Activated CD8-positive, alpha-beta memory T cell treated with anti-CD3 and anti-CD28 coated beads for 24 hours (primary cell): ENCODE results near the gene PPP6R1.

ENCODE experiments used
- DNase-seq: peaks from one replicate; pipeline ENCODE4 v3.0.0-alpha.2; 2020

Gene PPP6R1

DNA sequence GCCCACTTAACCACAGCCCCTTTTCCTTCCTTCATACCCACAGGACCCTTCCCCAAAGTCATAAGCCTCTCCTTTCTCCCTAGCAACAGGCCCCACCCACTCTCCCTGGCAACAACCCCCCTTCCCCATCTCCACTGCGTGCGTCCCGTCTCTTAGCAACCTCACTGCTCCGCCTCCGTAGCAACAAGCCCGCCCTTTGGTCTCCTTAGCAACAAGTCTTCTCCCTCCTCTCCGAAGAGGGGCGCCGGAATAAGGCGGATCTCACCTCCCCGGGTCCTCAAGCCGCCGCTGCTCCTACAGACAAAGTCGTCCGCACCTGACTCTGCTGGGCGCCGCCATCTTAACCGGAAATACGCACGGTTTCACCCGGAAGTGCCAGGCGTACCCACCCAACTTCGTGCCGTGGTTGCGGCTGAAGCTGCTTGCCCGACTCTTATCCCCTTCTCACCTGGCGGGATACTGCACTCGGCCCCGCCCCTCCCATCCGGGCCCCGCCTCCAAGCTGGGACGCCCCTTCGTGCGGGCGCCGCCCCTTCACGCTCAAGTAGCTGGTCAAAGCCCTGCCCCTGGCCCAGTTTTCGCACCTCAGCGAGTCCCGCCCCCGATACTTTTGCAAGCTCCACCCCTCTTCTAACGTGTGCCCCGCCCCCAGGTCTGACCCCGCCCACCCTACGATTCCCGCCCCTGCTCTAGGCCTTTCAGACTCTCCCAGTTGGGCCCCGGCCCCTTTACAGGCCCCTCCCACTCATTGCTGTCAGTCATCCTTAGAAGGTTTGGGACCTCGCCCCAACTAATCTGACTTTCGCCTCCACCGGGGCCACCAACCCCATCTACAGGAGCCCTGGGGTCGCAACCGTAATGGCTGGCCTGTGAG, 21.2 kb upstream of the PPP6R1 start, which contains the start of gene HSPBP1:
TSS of gene HSPBP1 (minus strand) at position 341 of the 874 bp plus-strand sequence. CDS start 502 bp downstream, outside the sequence.
- DNase-seq = peak; percentile 99

DNA sequence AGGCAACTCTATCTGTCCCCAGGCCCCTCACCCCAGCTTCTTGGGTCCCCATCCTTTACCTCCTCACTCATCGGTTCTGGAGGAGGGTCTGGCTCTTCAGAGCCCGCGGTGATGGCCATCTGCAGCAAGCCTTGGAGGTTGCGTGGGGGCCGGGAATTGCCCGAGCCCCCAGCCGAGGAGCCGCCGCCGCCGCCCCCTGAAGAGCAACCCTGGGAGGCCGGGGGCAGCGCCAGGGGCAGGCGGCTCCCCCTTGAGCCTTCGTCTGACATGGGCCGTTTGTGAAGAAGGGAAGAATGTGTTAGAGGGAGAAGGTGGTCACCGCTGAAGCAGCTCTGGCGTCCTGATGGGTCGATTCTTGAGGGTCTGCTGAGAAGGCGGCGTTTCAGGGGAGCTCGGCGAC, 20.5 kb upstream of the PPP6R1 start:
- no peak for DNase-seq

DNA sequence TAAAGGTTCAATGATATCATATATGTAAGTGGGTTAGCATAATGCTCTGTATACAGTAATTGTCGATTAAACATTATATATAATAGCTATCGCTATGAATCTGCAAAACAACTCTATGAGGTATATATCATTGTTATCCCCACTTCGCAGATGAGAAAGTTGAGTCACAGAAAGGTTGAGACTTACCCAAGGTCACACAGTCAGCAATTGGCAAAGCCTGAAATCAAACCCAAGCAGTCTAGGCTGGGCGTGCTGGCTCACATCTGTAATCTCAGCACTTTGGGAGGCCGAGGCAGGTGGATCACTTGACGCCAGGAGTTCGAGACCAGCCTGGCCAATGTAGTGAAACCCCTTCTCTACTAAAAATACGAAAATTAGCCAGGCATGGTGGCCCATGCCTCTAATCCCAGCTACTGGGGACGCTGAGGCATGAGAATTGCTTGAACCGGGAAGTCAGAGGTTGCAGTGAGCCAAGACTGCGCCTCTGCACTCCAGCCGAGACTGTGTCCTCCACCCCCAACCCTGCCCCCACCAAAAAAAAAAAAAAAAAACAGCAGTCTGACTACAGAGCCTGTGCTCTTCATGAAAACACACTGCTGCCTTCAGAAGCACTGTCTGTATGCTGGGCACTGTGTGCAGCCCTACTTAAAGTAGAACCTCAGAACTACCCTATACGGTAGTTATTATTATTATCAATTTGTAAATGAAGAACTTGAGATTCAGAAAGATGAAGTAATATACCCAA, 19.7 kb upstream of the PPP6R1 start:
- no peak for DNase-seq

DNA sequence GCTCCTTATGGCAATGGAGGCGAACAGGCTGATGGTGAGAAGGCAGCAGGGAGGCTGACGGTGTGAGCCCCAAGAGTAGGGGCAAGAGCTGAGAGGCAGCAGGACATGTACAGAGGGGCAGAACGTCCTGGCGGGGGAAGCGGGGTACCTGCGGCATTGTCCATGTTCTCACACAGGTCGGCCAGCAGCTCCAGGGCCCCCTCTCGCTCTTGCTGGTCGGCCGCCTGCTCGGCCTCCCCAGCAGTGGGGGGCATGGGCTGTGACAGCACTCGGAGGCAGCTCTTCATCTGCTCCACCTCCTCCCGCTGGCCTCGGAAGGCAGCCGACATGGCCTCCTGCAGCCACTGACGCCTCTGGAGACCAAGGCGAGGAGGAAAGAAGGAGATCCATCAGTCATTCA, 18.7 kb upstream of the PPP6R1 start:
- no peak for DNase-seq

DNA sequence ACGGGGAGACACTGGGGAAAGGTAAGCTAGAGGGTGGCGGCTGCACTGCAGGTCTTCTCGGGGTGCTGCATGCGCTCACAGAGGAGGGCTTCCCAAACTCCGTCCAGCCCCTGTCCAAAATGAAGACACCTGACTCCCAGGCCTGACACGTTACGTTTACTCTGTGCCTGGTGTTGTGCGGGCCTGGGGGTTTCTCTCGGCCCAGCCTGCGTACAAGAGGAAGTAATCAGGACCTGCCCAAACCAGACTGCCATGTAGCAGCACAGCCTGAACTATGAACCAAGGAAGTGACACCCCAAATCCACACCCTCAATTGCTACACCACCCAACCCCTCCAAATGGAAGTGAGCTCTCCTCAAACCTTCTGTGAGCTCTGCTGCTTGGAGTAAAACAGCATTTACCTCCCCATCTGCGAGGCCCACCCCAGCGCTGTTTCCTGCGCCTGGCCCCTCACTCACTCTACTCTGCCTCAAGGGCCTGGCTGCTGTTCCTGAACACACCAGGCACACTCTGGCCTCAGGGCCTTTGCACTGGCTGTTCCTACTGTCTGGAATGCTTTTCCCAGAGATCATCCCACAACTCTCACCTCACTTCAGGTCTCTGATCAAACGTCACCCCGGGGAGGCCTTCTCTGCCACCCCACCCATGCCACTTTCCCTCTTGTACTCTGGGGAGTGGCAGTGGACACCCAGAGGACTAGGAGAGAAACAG, 18.1 kb upstream of the PPP6R1 start:
- DNase-seq = no peak

DNA sequence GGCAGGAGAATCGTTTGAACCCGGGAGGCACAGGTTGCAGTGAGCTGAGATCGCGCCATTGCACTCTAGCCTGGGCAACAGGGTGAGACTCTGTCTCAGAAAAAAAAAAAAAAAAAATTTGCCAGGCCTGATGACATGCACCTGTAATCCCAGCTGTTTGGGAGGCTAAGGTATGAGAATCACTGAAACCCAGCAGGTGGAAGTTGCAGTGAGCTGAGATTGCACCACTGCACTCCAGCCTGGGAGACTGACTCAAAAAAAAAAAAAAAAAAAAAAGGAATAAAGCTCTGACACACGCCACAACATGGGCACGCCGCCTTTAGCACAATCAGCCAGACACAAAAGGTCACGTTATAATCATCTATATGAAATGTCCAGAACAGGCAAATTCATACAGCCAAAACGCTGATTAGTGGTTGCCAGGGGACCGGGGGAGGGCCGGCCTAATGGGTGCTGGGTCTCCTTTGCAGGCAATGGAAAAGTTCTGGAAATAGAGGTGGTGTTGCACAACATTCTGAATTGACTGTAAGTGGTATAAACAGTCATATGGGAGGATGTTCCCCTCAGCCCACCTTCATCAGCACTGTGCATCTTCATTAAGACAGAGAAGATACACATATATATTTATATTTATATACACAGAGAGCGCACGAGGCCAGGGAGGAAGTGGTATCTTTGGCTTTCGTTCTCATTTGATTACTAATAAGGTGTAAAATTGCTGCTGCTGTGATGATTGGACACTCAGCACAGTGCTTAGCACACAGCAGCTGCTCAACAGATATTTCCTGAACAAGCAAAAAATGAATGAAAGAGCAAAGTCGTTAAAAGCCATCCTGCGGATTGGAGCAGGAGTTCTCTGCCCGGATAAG, 17.3 kb upstream of the PPP6R1 start:
- no peak for DNase-seq

DNA sequence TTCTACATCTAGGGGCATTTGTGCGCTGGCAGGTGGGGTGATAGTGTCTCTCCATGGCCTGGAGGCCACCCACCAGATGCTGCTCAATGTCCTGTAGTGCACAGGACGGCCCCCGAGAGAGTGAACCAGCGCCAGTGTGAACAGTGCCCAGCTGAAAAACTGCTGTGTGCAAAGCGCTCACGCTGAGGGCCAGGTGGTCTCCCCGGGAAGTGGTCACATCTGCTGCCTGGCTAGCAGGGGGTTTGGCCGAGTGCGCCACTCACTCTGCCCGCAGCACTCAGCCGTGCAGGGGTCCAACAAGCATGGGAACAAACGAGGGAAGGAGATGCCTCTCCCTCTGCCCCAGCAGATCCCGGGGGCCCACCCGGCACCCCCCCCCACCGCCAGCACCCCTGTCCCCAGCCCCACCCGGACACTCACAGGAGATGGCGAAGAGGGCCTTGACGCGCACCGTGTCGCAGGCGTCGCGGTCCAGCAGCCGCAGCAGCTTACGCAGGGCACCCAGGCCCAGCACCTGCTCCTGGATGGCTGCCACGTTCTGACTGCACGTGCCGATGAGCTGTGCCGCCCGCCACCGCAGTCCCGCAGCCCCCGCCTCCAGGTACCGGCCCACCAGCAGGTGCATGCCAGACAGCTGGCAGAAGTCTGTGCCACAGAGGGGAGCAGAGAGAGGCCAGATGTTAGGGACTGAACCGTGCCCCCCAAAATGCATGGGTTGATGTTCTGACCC, 15.3 kb upstream of the PPP6R1 start:
- no peak for DNase-seq

DNA sequence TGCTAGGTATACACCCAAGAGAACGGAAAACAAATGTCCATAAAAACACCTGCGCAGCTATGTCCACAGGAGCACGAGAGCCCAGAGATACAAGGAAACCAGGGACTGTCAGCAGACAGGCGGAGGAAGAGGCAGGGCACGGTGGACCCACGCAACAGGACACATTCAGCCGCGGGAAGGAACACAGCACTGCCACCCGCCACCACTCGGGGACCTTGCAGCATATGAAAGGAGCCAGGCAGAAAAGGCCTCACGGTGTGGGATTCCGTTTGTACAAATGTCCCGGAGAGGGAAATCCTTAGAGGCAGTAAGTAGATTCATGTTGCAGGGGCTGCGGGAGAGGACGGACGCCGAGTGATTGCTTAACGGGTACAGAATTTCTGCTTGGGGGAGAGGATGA, 13.3 kb upstream of the PPP6R1 start:
- DNase-seq = no peak

DNA sequence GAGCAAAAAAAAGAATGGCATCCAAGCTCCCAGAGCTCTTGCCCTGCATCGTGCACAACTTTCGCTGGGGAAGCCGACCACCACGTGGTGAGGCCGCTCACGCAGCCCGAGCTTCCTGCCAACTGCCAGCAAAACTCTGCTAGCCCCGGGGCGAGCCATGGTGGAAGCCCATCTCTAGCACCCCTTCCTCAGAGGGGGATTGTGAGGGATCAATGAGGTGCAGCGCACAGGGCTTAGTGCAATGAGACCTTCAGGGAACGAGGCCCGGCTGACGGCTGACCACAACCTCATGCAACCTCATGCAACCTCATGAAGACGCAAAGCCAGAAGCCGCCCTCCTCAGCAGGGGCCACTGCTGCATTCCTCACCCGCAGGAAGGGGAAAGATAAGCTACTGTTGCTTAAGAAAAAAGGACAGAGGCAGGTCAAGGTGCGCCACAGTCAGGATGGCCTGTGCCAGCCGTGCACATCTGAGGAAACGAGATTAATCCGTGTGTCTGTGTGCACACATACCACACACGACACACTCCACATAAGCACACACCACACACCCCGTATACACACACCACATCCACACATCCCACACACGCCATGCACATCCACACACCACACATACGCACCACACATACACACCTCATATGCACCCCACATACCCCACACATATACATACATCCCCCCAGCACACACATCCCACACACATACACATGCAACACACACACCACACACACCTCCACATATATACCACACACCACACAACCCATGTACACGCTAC, 11.5 kb upstream of the PPP6R1 start:
- no peak for DNase-seq

DNA sequence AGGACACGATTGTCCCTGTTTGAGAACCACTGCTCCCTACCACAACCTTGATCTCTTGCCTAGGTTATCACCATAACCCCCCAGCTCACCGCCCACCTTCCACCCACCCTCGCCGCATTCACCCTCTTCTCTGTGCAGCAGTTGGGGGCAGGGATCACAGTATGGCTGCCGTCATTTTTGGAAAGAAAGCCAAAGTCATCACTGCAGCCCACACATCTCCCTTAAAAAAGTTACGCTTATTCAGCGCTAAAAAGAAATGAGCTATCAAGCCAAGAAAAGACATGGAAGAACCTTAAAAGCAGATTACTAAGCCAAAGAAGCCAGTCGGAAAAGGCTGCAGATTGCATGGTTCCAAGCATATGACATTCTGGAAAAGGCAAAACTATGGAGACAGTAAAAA, 10.5 kb upstream of the PPP6R1 start:
- DNase-seq = no peak

DNA sequence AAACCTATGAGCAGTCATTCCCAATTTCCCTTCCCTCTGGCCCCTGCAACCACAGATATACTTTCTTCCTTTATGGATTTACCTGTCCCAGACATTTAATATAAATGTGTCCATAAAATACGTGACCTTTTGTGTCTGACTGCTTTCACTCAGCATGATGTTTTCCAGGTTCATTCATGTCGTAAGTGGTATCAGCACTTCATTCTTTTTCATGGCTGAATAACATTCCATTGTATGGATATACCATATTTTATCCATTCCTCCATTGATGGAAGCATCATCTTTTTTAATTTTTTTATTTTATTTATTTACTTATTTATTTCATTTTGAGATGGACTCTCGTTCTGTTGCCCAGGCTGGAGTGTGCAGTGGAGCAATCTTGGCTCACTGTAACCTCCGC, 8.0 kb upstream of the PPP6R1 start:
- no peak for DNase-seq

DNA sequence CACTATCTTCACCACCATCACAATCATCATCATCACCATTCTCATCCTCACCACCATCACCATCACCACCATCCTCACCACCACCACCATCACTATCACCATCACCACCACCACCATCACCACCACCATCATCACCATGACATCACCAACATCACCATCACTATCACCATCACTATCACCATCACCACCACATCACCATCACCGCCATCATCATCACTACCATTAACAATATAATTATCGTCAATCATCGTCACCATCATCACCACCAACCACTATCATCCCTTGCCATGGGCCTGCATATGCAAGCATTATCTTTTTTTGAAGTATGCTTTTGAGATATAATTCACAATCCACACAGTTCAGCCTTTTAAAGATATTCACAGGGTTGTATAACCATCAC, 7.6 kb upstream of the PPP6R1 start:
- DNase-seq = no peak

DNA sequence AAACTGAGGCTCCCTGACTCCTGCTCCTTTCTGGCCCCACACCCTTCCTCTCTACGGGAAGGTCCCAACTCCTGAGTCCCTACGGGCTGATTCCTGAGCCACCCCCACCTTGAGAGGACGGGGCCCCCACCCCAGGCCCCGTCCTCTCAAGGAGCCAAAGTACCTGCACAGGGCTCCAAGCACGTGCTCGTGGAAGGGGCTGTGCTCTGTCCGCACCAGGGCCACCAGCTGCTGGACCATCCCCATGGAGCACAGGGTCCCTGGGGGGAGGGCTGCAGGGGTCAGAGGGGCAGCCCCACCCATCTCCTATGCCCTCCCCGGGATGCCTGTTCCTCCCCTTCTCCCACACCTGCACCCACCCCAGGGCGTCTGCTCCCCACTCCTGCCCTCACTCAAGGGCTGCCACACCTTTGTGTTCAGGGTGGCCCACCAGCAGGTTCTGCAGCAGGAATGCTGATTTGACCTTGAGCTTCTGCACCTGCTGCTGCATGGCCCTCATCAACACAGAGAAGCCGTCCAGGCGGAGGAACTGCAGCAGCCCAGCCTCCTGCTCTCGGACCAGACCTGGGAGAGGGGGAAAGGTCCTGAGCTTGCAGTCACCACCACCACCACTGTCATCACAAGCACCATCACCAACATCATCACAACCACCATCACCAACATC, 7.0 kb upstream of the PPP6R1 start:
- no peak for DNase-seq

DNA sequence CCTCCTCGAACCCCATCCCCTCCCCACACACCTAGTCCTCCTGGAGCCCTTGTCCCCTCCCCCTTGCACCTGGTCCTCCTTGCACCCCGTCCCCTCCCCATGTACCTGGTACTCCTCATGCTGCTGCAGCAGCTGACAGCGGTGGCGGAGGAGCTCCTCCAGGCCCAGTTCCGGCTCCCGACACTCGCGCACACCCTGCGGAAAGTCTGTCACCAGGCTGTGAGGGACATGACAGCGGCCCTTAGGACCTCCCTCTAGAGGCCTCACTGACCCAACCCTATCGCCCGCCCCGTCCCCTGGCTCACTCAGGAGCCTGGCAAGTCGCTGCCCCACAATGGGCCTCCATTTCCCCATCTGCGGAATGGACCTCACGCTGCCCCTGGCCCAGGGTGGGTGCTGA, 6.4 kb upstream of the PPP6R1 start:
- DNase-seq = no peak

DNA sequence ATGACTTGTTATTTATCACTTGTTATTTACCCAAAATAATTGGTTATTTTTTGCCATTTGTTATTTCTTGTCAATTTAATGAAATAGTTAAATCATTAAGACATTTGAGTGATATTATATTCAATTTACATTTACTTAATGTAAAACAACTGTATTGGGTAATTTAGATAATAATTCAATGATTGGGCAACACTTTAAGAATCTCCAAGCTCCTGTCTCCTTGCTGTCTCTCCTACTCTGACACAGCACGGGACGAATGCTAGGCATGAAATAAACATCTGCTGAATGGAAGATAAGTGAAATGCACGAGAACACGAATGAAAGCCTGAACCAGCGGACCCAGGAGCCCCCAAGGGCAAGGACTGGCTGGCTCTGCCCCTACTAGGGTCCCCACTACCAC, 5.7 kb upstream of the PPP6R1 start:
- DNase-seq = no peak

DNA sequence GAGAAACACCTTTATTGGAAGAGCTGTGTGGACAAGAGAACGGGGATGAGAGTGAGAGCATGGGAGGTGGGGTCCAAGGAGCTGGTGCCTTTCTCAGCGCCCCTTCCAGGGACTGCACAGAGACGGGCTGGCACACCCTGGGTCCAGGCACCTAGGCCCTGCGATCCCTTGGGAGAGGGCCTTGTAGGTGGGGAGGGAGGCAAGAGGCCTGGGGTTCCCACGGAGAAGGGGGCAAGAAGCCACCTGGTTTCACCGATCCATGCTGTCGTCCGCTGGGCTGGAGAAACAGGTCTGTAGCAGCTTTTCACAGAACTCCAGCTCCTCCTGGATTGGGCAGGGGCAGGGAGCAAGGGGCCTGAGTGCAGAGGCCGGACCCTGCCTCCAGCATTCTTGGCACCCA, 3.5 kb upstream of the PPP6R1 start:
- no peak for DNase-seq

DNA sequence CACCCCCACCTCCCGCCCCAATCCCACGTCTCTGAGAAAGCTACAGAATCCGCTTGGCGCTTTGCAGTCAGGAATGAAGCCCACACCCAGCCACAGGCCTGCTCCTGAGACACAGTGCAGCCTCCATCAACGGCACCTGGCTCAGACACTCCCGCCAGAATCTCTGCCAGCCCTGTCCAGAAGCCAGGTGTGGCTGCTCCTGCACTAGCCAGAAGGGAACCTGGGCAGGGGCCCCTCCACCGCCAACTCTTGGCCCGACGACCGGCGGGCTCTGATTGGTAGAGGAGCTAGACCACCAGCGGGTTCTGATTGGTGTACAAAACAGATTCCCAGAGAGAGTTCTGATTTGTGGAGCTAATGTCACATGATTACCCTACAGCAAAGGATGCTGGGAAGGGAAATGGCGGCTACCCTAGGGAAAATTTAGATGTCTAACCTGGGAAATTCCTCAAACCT, 2.9 kb upstream of the PPP6R1 start:
- DNase-seq = no peak

DNA sequence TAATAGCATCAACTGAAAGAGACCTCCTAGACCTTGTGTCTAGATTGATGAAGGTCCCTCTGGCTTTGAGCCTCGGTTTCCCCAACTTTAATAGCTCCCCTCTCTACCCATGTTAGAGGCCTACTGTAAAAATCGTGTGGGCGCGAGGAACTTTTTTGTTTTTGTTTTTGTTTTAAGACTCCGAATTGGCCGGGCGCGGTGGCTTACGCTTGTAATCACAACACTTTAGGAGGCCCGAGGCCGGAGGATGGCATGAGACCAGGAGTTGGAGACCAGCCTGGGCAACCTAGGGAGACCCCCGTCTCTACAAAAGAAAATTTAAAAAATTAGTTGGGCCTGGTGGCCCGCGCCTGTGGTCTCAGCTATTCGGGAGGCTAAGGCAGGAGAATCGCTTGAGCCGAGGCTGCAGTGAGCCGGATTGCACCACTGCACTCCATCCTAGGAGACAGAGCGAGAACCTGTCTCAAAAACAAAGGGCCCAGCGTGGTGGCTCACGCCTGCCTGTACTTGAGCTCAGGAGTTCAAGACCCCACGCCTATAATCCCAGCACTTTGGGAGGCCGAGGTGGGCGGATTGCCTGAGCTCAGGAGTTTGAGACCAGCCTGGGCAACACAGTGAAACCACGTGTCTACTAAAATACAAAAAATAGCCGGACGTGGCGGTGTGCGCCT, 858 bp upstream of the PPP6R1 start:
- no peak for DNase-seq

DNA sequence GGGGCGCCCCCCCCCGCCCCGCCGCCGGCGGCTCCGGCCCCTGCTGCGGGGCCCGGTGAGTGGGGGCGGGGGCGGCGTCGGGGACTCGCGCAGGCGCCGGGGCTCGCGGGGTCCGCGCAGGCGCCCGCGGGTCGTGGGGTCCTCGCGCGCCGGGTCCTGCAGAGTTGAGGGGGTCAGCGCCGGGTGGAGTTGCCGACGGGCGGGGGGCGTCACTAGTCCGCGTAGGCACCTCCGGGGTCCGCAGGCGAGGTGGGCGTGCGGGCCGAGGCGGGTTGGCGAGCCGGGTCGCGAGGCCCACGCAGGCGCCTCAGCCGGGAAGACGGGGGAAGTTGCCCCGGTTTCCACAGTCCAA, 365 bp downstream of the PPP6R1 start:
- no peak for DNase-seq
